Measurements from ENCODE around the gene MRGPRX2. TPM values are rescaled to one million over a fixed set of nuclear protein-coding genes. Genes with fewer than 3 reads are reported as not detected.

Gene MRGPRX2
- total RNA-seq, 1 donor, result not detected

DNA sequence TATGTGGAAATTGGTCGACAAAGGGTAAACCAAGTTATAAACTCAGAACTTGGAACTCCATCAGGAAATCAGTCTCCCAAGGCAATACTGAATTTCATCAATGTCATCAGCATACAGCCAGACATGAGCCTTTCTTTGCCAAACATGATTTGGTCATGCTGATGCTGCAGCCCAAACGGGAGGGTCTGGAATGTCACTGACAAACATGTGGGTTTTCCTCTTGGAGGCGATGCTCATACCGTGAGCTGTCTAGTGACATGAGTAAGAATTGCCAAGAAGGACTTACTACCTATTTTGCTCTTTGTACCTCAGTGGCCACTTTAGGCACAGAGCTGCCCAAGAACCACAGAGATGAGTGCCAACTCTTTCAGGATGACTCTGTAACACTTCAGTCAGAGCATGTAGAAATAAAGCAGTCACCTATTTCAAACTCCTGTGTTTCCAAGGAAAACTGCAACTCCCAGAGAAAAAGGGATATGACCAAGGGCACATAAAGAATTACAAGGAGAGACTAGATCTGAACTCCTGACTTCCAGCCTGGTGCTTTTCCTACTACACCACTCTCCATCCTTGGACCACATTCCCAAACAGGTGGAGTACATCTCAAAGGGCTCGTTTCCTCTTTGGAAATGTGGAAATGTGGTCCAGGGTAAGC, 24.3 kb upstream of the MRGPRX2 start:
- no peaks in the 10 kb centered on the region for H3K36me3 ChIP-seq (ENCODE audit: insufficient read depth, low read length)
- TF ChIP-seq, protein P1, sequence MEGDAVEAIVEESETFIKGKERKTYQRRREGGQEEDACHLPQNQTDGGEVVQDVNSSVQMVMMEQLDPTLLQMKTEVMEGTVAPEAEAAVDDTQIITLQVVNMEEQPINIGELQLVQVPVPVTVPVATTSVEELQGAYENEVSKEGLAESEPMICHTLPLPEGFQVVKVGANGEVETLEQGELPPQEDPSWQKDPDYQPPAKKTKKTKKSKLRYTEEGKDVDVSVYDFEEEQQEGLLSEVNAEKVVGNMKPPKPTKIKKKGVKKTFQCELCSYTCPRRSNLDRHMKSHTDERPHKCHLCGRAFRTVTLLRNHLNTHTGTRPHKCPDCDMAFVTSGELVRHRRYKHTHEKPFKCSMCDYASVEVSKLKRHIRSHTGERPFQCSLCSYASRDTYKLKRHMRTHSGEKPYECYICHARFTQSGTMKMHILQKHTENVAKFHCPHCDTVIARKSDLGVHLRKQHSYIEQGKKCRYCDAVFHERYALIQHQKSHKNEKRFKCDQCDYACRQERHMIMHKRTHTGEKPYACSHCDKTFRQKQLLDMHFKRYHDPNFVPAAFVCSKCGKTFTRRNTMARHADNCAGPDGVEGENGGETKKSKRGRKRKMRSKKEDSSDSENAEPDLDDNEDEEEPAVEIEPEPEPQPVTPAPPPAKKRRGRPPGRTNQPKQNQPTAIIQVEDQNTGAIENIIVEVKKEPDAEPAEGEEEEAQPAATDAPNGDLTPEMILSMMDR (IDR thresholded peaks at IDR 0.05; ENCODE audit: extremely low read depth, low read depth, low read length), result no peak
- no peaks in the 10 kb centered on the region for H3K27me3 ChIP-seq (ENCODE audit: insufficient read depth, low read length)
- no peaks in the 10 kb centered on the region for H3K9me3 ChIP-seq (ENCODE audit: low read depth, low read length)
- no peak overlapping the region for H3K27ac ChIP-seq (ENCODE audit: low read depth, low read length)
- peak; percentile 73 for DNase-seq (ENCODE audit: insufficient read length, low spot score, missing footprints)
- H3K79me2 ChIP-seq (ENCODE audit: insufficient read depth, low read length), result no peaks in the 10 kb centered on the region
- H3K4me3 ChIP-seq (ENCODE audit: insufficient read depth, low read length), result no peak overlapping the region
- H3K4me2 ChIP-seq (ENCODE audit: insufficient read depth, low read length), result no peak overlapping the region
- no peaks in the 10 kb centered on the region for H4K20me1 ChIP-seq (ENCODE audit: insufficient read depth, low read length)
- no peak overlapping the region for H2AFZ ChIP-seq (ENCODE audit: low read length)
- peaks cover 31% of the 10 kb centered on the region for H3K4me1 ChIP-seq (ENCODE audit: insufficient read depth, low read length)

DNA sequence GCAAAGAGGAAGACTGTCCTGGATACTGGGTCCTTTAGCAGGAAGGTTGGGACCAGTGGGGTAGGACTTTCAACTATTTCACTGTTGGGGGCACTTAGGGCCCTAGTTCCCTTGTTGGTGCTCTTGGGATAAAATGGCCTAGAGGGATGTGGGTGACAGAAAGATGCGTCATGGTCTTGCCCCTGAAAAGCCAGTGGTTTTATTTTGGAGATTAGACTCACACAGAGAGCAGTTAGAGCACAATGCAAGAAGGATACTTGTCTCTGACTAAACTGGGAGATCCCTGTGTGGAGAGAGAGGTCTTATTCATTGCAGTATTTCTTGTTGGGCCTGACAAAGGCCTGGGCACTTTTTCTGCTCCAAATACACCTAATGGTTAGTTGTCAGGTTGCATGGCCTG, 22.6 kb upstream of the MRGPRX2 start:
- no peaks in the 10 kb centered on the region for H3K9me3 ChIP-seq (ENCODE audit: low read depth, low read length)
- H2AFZ ChIP-seq (ENCODE audit: low read length), result no peak overlapping the region
- H3K4me2 ChIP-seq (ENCODE audit: insufficient read depth, low read length), result no peak overlapping the region
- H3K27ac ChIP-seq (ENCODE audit: low read depth, low read length), result no peak overlapping the region
- no peaks in the 10 kb centered on the region for H4K20me1 ChIP-seq (ENCODE audit: insufficient read depth, low read length)
- no peaks in the 10 kb centered on the region for H3K36me3 ChIP-seq (ENCODE audit: insufficient read depth, low read length)
- DNase-seq (ENCODE audit: insufficient read length, low spot score, missing footprints), result no peak
- TF ChIP-seq, protein P1 (IDR thresholded peaks at IDR 0.05; ENCODE audit: extremely low read depth, low read depth, low read length), result no peak
- no peak overlapping the region for H3K4me3 ChIP-seq (ENCODE audit: insufficient read depth, low read length)
- no peaks in the 10 kb centered on the region for H3K79me2 ChIP-seq (ENCODE audit: insufficient read depth, low read length)
- peaks cover 40% of the 10 kb centered on the region for H3K4me1 ChIP-seq (ENCODE audit: insufficient read depth, low read length)
- H3K27me3 ChIP-seq (ENCODE audit: insufficient read depth, low read length), result no peaks in the 10 kb centered on the region

DNA sequence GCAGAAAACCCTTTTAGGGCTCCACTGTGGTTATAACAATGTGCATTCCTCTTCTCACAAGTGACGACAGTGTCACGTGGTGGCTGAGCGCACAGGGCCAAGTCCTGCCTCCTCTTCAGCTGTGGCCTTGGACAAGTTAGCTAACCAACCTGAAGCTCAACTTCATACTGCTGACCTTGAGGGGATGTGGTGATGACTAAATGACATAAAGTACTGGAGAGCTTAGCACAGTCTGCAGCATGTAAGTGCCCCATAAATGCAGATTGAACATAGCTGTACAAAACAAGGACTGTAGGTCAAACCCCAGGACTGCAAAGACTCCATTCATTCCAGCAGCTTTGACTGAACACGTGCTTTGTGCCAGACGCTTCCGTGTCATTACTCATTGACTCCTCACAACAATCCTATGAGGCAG, 20.1 kb upstream of the MRGPRX2 start:
- Histone ChIP-seq H4K20me1 (ENCODE audit: insufficient read depth, low read length) (no peaks in the 10 kb centered on the region), H2AFZ (ENCODE audit: low read length) (no peak overlapping the region), H3K36me3 (ENCODE audit: insufficient read depth, low read length) (no peaks in the 10 kb centered on the region), H3K4me1 (ENCODE audit: insufficient read depth, low read length) (peaks cover 28% of the 10 kb centered on the region), H3K4me3 (ENCODE audit: insufficient read depth, low read length) (no peak overlapping the region), H3K79me2 (ENCODE audit: insufficient read depth, low read length) (no peaks in the 10 kb centered on the region), H3K4me2 (ENCODE audit: insufficient read depth, low read length) (no peak overlapping the region), H3K27ac (ENCODE audit: low read depth, low read length) (peak overlapping the region; percentile 87), H3K9me3 (ENCODE audit: low read depth, low read length) (no peaks in the 10 kb centered on the region), H3K27me3 (ENCODE audit: insufficient read depth, low read length) (peaks cover 7% of the 10 kb centered on the region)
- TF ChIP-seq, protein P1 (IDR thresholded peaks at IDR 0.05; ENCODE audit: extremely low read depth, low read depth, low read length), result no peak
- DNase-seq (ENCODE audit: insufficient read length, low spot score, missing footprints), result peak; percentile 86

DNA sequence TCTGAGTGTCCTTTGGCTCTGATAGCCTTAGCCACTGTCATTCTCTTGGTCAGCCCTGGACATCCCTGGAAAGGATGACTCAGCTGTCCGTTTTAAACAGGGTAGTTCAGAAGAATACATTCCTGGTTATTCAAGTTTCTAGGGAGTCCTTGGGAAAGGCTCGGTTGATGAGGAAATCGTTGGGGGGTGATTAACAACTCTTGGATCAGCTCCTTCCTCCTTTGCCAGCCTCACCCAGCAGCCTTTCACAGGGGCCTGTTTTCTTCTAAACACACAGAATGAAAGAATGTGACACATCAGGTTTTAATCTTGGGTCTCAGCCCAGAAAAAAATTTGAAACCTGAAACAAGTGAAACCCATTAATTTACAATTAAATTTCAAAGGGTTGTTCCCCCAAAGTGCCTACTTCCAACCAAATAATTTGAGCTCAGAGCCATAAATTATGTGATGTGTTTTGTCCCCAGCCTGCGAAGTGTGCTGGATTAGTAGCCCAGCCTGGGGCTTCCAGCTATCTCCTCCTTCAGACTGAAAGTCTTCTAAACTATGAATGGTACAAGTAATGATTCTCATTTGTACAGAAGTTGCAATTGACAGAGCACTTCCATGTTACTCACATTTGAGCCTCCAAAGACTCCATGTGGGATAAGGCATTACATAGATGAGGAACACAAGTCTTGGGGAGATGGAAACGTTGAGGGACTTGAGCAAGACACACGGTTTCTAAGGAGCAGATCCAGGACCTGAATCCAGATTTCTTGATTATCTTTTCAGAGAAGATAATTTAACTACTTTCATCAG, 19.3 kb upstream of the MRGPRX2 start:
- Histone ChIP-seq H2AFZ (ENCODE audit: low read length) (no peak overlapping the region), H3K9me3 (ENCODE audit: low read depth, low read length) (no peaks in the 10 kb centered on the region), H3K27me3 (ENCODE audit: insufficient read depth, low read length) (peaks cover 9% of the 10 kb centered on the region), H3K79me2 (ENCODE audit: insufficient read depth, low read length) (no peaks in the 10 kb centered on the region), H3K4me3 (ENCODE audit: insufficient read depth, low read length) (no peak overlapping the region), H3K27ac (ENCODE audit: low read depth, low read length) (peak overlapping the region; percentile 87), H4K20me1 (ENCODE audit: insufficient read depth, low read length) (no peaks in the 10 kb centered on the region), H3K4me1 (ENCODE audit: insufficient read depth, low read length) (peaks cover 26% of the 10 kb centered on the region), H3K4me2 (ENCODE audit: insufficient read depth, low read length) (peak overlapping the region; percentile 35), H3K36me3 (ENCODE audit: insufficient read depth, low read length) (no peaks in the 10 kb centered on the region)
- TF ChIP-seq, protein P1 (IDR thresholded peaks at IDR 0.05; ENCODE audit: extremely low read depth, low read depth, low read length), result no peak
- peak; percentile 85 for DNase-seq (ENCODE audit: insufficient read length, low spot score, missing footprints)
